Measurements from ENCODE around the gene JAKMIP2. TPM values are rescaled to one million over a fixed set of nuclear protein-coding genes. Genes with fewer than 3 reads are reported as not detected.

JAKMIP2 gene
- total RNA-seq, 4 donors from 2014 or later = 0.45 TPM; not detected in 3

DNA sequence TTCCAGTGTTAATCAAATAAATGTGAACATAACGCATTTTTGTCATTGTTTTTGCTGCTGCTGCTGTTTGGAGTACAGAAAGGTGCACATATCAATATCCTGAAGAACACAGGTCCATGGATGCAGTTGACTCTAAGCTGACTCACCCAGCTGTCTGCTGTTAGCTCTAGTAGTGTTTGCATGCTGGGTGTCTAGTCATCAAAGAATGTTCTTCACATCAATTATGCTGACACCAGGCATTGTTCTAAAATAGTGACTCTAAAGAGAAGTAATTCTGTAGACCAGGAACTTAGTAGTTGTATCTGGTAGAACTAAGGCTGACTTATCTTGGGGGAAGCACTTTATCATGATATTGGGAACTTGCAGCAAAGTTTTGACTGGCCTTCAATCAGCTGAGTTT, 217.0 kb downstream of the JAKMIP2 start:
- Histone ChIP-seq H3K4me3 (no peak overlapping the region), H3K4me1 (no peaks in the 10 kb centered on the region), H3K27me3 (no peaks in the 10 kb centered on the region), H3K36me3 (no peaks in the 10 kb centered on the region), H3K27ac (no peak overlapping the region), H3K9me3 (no peaks in the 10 kb centered on the region)
- no peak for TF ChIP-seq POLR2A (IDR thresholded peaks at IDR 0.05)
- TF ChIP-seq EP300 (IDR thresholded peaks at IDR 0.05) = no peak
- no peak for TF ChIP-seq POLR2AphosphoS5 (IDR thresholded peaks at IDR 0.05)
- TF ChIP-seq, protein P1, sequence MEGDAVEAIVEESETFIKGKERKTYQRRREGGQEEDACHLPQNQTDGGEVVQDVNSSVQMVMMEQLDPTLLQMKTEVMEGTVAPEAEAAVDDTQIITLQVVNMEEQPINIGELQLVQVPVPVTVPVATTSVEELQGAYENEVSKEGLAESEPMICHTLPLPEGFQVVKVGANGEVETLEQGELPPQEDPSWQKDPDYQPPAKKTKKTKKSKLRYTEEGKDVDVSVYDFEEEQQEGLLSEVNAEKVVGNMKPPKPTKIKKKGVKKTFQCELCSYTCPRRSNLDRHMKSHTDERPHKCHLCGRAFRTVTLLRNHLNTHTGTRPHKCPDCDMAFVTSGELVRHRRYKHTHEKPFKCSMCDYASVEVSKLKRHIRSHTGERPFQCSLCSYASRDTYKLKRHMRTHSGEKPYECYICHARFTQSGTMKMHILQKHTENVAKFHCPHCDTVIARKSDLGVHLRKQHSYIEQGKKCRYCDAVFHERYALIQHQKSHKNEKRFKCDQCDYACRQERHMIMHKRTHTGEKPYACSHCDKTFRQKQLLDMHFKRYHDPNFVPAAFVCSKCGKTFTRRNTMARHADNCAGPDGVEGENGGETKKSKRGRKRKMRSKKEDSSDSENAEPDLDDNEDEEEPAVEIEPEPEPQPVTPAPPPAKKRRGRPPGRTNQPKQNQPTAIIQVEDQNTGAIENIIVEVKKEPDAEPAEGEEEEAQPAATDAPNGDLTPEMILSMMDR (IDR thresholded peaks at IDR 0.05) = no peak
- WGBS = 91% methylated on average over 1 of the region's 1 CpG
- DNase-seq (ENCODE audit: low spot score in 2 of 2) = no peak

DNA sequence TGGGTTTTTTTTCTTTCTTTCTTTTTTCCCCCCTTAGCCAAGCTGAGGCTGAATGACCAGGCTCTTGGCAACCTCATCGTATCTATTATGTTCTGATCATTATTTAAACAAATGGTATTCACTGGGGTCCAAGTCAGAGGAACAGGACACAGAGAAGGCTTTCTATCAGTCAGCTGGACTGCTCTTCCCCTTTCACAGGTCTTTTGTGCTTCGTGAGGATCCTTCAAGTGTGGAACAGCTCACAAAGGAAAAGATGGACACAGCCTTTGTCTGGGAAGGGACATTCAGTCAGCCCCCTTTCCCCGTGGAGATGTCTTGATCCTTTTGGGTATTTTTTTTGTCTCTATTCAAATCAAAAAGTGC, 218.4 kb downstream of the JAKMIP2 start:
- Histone ChIP-seq H3K27ac (no peak overlapping the region), H3K27me3 (no peaks in the 10 kb centered on the region), H3K36me3 (no peaks in the 10 kb centered on the region), H3K4me1 (no peaks in the 10 kb centered on the region), H3K9me3 (no peaks in the 10 kb centered on the region), H3K4me3 (no peak overlapping the region)
- 82% methylated on average over 3 of the region's 3 CpGs for WGBS
- TF ChIP-seq POLR2AphosphoS5 (IDR thresholded peaks at IDR 0.05) = no peak
- no peak for TF ChIP-seq EP300 (IDR thresholded peaks at IDR 0.05)
- TF ChIP-seq POLR2A (IDR thresholded peaks at IDR 0.05) = no peak
- TF ChIP-seq, protein P1 (IDR thresholded peaks at IDR 0.05) = no peak
- DNase-seq (ENCODE audit: low spot score in 2 of 2) = no peak

DNA sequence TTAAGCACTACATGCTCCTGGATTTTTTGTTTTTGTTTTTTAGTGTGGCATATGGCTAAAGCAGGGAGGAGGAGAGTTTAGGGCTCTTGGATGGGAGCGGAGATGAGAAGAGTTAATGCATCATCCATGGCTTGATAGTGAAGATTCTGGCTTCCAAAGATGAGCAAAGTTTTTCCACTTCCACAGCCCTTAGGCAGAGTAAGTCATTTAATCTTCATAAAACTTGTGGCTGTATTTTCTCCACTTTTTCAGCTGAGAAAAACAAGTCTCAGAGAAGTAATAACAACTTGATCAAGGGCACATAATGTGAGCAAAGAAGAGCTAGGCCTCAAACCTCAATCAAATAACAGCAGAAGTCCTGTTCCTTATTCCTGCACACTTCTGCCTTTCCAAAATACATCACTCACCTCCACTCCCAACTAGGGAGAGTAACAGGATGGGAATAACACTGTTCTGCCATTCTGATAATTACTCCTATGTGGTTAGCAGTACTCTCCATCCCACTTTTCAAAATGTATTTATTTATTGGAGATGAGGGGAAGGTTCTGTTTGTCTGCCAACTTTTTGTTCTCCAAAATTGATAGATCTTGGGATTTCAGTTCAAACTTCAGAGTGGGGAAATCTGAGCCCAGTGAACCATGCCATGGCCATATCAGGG, 218.9 kb downstream of the JAKMIP2 start:
- 93% methylated on average over 1 of the region's 1 CpG for WGBS
- no peaks in the 10 kb centered on the region for H3K36me3 ChIP-seq
- no peak for DNase-seq (ENCODE audit: low spot score in 2 of 2)
- H3K27me3 ChIP-seq = no peaks in the 10 kb centered on the region
- H3K4me1 ChIP-seq = peaks cover 5% of the 10 kb centered on the region
- no peaks in the 10 kb centered on the region for H3K9me3 ChIP-seq
- TF ChIP-seq, protein P1 (IDR thresholded peaks at IDR 0.05) = no peak
- TF ChIP-seq POLR2A (IDR thresholded peaks at IDR 0.05) (no peak), EP300 (IDR thresholded peaks at IDR 0.05) (no peak), POLR2AphosphoS5 (IDR thresholded peaks at IDR 0.05) (no peak)
- no peak overlapping the region for H3K4me3 ChIP-seq
- H3K27ac ChIP-seq = no peak overlapping the region

DNA sequence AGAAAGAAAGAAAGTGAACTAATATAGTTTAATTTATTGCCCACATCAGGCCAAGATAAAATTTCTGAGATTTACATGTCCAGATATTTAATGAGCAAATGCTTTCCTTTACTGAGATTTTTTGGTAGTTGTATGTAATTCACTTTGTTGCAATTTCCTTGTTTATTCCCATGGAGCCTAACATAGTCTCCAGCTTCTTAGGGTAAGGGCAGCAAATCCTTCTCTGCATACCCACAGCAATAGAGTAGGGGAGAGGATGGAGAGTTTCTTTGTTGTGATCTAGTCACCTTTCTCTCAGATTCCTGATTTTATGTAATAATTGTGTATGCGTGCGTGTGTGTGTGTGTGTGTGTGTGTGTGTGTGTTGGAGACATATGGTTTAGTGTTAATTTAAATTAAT, 221.1 kb downstream of the JAKMIP2 start:
- H3K4me1 ChIP-seq = peaks cover 10% of the 10 kb centered on the region
- H3K27me3 ChIP-seq = no peaks in the 10 kb centered on the region
- H3K27ac ChIP-seq = no peak overlapping the region
- H3K9me3 ChIP-seq = no peaks in the 10 kb centered on the region
- WGBS = 96% methylated on average over 2 of the region's 2 CpGs
- H3K4me3 ChIP-seq = no peak overlapping the region
- TF ChIP-seq POLR2AphosphoS5 (IDR thresholded peaks at IDR 0.05) (no peak), POLR2A (IDR thresholded peaks at IDR 0.05) (no peak), EP300 (IDR thresholded peaks at IDR 0.05) (no peak)
- TF ChIP-seq, protein P1 (IDR thresholded peaks at IDR 0.05) = no peak
- H3K36me3 ChIP-seq = no peaks in the 10 kb centered on the region
- no peak for DNase-seq (ENCODE audit: low spot score in 2 of 2)

DNA sequence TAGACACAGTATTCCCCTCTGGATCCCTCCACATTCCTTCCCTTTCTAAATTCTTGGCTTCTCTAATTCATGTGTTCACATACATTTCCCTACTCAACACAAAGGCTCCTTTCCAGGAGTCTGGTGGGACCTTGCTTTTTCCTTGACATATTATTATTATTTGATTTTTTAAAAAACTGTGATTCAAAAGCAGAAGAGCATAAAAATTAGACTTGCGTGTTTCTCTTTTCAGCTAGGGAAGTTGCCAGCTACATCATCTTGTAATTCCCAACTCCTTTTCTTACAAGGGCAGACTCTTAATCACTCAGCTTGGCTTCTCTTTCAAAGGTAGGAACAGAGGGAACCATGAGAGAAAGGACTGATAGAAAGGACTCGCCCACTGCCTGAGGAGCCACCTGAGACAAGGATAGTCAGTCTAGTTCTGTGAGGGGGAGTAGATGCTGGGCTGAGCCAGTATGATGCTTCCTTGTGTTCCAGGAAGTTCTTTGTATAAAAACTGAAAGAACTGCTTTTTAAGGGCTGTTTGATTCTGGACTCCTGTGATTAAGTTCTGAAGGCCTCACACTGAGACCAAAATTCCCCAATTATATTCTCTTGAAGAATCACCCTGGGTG, 221.7 kb downstream of the JAKMIP2 start:
- H3K27ac ChIP-seq = no peak overlapping the region
- no peaks in the 10 kb centered on the region for H3K9me3 ChIP-seq
- no peak for DNase-seq (ENCODE audit: low spot score in 2 of 2)
- TF ChIP-seq POLR2AphosphoS5 (IDR thresholded peaks at IDR 0.05) = no peak
- no peak for TF ChIP-seq EP300 (IDR thresholded peaks at IDR 0.05)
- no peak for TF ChIP-seq POLR2A (IDR thresholded peaks at IDR 0.05)
- TF ChIP-seq, protein P1 (IDR thresholded peaks at IDR 0.05) = no peak
- H3K36me3 ChIP-seq = no peaks in the 10 kb centered on the region
- WGBS = 69% methylated on average over 2 of the region's 2 CpGs
- no peak overlapping the region for H3K4me3 ChIP-seq
- H3K4me1 ChIP-seq = peaks cover 10% of the 10 kb centered on the region
- H3K27me3 ChIP-seq = no peaks in the 10 kb centered on the region
